GM18511 (cell line): ENCODE data around the gene DCC.
"Not testable (repeated sequence)": the region's sequence is repeated elsewhere in the genome, so short reads cannot be mapped to it uniquely, and the experiment has no call there.

Source experiments
- ATAC-seq: cut with Tn5 transposase; IDR thresholded peaks from one replicate; pipeline ENCODE4 v1.9.1; 2021; ENCODE audit warnings: mild to moderate bottlenecking, moderate library complexity; ENCODE audit not compliant: unreplicated experiment

The DCC gene

GRCh38 chr18:53451902-53452301 is 1111.9 kb downstream of the DCC start:
- ATAC-seq = no peak

GRCh38 chr18:53457068-53457467 is 1117.1 kb downstream of the DCC start:
- no peak for ATAC-seq

- ATAC-seq = no peak
Observed at GRCh38 chr18:53458268-53458667, 1118.3 kb downstream of the DCC start.

- no peak for ATAC-seq
Observed at GRCh38 chr18:53458944-53459580, 1119.1 kb downstream of the DCC start.

GRCh38 chr18:53467756-53468155 is 1127.8 kb downstream of the DCC start:
- no peak for ATAC-seq

- ATAC-seq = not testable (repeated sequence)
Observed at GRCh38 chr18:53468173-53468572, 1128.2 kb downstream of the DCC start.

- no peak for ATAC-seq
Observed at GRCh38 chr18:53472546-53472945, 1132.5 kb downstream of the DCC start.

GRCh38 chr18:53478155-53478554 is 1138.2 kb downstream of the DCC start:
- ATAC-seq = no peak

GRCh38 chr18:53486296-53486695 is 1146.3 kb downstream of the DCC start:
- ATAC-seq = no peak

- no peak for ATAC-seq
Observed at GRCh38 chr18:53489266-53489665, 1149.3 kb downstream of the DCC start.

- no peak for ATAC-seq
Observed at GRCh38 chr18:53490019-53490418, 1150.0 kb downstream of the DCC start.

- ATAC-seq = no peak
Observed at GRCh38 chr18:53496028-53496427, 1156.0 kb downstream of the DCC start.

GRCh38 chr18:53503914-53504441 is 1164.0 kb downstream of the DCC start:
- no peak for ATAC-seq

- no peak for ATAC-seq
Observed at GRCh38 chr18:53508529-53508928, 1168.5 kb downstream of the DCC start.

- no peak for ATAC-seq
Observed at GRCh38 chr18:53509886-53510285, 1169.9 kb downstream of the DCC start.

- not testable (repeated sequence) for ATAC-seq
Observed at GRCh38 chr18:53511725-53512124, 1171.7 kb downstream of the DCC start.

GRCh38 chr18:53521068-53521467 is 1181.1 kb downstream of the DCC start:
- ATAC-seq = no peak

- no peak for ATAC-seq
Observed at GRCh38 chr18:53526101-53526870, 1186.3 kb downstream of the DCC start.

- no peak for ATAC-seq
Observed at GRCh38 chr18:53527365-53527764, 1187.4 kb downstream of the DCC start.

- ATAC-seq = no peak
Observed at GRCh38 chr18:53531187-53531586, 1191.2 kb downstream of the DCC start.

GRCh38 chr18:53531896-53532295 is 1191.9 kb downstream of the DCC start:
- ATAC-seq = no peak

GRCh38 chr18:53534203-53534602 is 1194.2 kb downstream of the DCC start:
- no peak for ATAC-seq
